HL-60 (cell line): ENCODE measurements around the gene TSEN34.

Source experiments
- DNase-seq, 2 experiments: peaks; one replicate each; pipeline ENCODE4 v3.0.0-alpha.2; 2010 to 2020; ENCODE audit warnings: low read depth in 1 of 2, low spot score in 1 of 2
- H3K27ac ChIP-seq: fragments of 250-450 bp; sonication (Bioruptor Pico); replicated peaks from 2 replicates; pipeline ENCODE4 v1.5.1; 2020; ENCODE audit warnings: mild to moderate bottlenecking, moderate library complexity
- H3K27me3 ChIP-seq: fragments of 250-450 bp; sonication (Bioruptor Pico); 2 replicates; pipeline ENCODE4 v1.5.1; 2021; ENCODE audit warnings: mild to moderate bottlenecking, moderate library complexity; ENCODE audit not compliant: insufficient read depth, poor library complexity, severe bottlenecking
- H3K4me3 ChIP-seq: replicated peaks from 2 replicates; pipeline ENCODE4 v1.5.1; 2011; ENCODE audit warnings: mild to moderate bottlenecking, control low read depth, low read length; ENCODE audit not compliant: insufficient read depth
- GABPA ChIP-seq: IDR thresholded peaks from 2 replicates; pipeline ENCODE4 v1.6.1; 2012; ENCODE audit warnings: low read depth
- POLR2AphosphoS5 ChIP-seq: IDR thresholded peaks from 2 replicates; pipeline ENCODE4 v1.6.1; 2012; ENCODE audit warnings: low read depth
- SPI1 ChIP-seq: IDR thresholded peaks from 2 replicates; pipeline ENCODE4 v1.6.1; 2012; ENCODE audit warnings: low read depth, mild to moderate bottlenecking, borderline replicate concordance
- TF ChIP-seq, protein P1 (sequence below): IDR thresholded peaks from 2 replicates; pipeline ENCODE4 v1.6.1; 2012; ENCODE audit warnings: low read depth; ENCODE audit not compliant: insufficient replicate concordance
- TF ChIP-seq, protein P2 (sequence below): IDR thresholded peaks from one replicate; pipeline ENCODE4 v1.5.1; 2011; ENCODE audit warnings: low read length, control low read depth, inconsistent platforms; ENCODE audit not compliant: insufficient read depth

TSEN34 gene

DNA sequence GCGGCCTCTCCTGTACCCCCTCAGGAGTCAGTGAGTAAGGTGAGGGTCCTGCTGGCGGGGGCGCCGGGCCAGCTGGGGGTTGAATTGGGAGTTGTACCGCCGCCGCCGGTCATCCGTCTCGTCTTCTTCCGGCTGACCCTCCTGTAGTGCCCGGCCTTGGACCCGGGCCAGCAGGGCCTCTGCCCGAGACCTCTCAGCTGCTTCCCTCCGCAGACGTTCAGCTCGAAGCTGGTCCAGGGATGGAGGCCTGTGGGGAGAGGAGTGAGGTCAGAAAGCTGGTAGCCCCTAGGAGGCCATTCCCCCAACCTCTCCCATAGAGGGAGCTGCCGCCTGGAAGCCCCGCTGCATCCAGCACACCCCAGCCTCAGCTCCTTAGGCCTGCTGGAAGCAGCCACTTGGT, 35.4 kb upstream of the TSEN34 start:
- Histone ChIP-seq H3K4me3 (no peak overlapping the region), H3K27me3 (no peaks in the 10 kb centered on the region), H3K27ac (no peak overlapping the region)
- no peak for DNase-seq
- TF ChIP-seq, protein P1, sequence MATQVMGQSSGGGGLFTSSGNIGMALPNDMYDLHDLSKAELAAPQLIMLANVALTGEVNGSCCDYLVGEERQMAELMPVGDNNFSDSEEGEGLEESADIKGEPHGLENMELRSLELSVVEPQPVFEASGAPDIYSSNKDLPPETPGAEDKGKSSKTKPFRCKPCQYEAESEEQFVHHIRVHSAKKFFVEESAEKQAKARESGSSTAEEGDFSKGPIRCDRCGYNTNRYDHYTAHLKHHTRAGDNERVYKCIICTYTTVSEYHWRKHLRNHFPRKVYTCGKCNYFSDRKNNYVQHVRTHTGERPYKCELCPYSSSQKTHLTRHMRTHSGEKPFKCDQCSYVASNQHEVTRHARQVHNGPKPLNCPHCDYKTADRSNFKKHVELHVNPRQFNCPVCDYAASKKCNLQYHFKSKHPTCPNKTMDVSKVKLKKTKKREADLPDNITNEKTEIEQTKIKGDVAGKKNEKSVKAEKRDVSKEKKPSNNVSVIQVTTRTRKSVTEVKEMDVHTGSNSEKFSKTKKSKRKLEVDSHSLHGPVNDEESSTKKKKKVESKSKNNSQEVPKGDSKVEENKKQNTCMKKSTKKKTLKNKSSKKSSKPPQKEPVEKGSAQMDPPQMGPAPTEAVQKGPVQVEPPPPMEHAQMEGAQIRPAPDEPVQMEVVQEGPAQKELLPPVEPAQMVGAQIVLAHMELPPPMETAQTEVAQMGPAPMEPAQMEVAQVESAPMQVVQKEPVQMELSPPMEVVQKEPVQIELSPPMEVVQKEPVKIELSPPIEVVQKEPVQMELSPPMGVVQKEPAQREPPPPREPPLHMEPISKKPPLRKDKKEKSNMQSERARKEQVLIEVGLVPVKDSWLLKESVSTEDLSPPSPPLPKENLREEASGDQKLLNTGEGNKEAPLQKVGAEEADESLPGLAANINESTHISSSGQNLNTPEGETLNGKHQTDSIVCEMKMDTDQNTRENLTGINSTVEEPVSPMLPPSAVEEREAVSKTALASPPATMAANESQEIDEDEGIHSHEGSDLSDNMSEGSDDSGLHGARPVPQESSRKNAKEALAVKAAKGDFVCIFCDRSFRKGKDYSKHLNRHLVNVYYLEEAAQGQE = no peak
- peak; percentile 36; the same call in 1 of the 2 replicates for TF ChIP-seq POLR2AphosphoS5
- no peak for TF ChIP-seq SPI1

DNA sequence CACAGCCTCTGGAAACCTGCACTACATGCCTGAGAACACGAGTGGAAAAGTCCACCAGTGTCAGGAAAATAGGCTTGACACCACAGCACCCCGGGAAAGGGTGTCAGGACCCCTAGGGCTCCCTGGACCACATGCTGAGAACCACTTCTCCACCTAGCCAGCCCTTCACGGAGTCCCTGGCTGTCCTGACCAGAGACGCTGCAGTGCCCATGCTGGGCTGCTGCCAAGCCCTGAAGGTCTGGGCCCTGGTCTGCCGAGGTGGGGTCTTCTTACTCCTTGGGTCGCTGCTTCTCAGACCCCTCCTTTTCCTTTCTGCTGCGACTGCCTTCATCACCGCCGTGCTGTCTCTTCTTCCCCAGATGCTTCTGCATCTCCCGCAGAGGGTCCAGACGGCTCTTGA, 34.6 kb upstream of the TSEN34 start:
- TF ChIP-seq SPI1 = no peak
- TF ChIP-seq POLR2AphosphoS5 = peak; percentile 58; the same call in 1 of the 2 replicates
- Histone ChIP-seq H3K27me3 (no peaks in the 10 kb centered on the region), H3K27ac (no peak overlapping the region), H3K4me3 (no peak overlapping the region)
- no peak for DNase-seq

DNA sequence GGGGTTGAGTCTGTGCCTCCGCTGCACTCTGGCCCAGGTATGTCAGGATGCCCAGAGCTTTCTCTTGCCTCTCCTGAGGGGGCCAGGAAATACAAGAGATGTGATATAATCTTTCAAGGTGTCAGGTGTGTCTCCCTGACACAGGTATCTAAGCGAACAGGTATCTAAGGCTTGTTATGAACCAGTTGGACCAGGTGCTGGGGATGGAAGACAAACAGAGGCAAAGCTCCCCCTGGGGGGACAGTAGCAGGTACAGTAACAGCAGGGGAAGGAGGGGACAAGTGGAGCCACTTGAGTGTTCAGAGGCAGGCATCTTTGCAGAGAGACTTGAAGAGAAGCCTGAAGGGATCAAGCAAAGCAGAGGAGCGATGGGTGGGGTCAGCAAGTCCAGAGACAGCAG, 34.2 kb upstream of the TSEN34 start:
- TF ChIP-seq POLR2AphosphoS5 (no peak), SPI1 (no peak), GABPA (no peak)
- TF ChIP-seq, protein P1 = no peak
- TF ChIP-seq, protein P2, sequence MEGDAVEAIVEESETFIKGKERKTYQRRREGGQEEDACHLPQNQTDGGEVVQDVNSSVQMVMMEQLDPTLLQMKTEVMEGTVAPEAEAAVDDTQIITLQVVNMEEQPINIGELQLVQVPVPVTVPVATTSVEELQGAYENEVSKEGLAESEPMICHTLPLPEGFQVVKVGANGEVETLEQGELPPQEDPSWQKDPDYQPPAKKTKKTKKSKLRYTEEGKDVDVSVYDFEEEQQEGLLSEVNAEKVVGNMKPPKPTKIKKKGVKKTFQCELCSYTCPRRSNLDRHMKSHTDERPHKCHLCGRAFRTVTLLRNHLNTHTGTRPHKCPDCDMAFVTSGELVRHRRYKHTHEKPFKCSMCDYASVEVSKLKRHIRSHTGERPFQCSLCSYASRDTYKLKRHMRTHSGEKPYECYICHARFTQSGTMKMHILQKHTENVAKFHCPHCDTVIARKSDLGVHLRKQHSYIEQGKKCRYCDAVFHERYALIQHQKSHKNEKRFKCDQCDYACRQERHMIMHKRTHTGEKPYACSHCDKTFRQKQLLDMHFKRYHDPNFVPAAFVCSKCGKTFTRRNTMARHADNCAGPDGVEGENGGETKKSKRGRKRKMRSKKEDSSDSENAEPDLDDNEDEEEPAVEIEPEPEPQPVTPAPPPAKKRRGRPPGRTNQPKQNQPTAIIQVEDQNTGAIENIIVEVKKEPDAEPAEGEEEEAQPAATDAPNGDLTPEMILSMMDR = no peak
- DNase-seq = no peak
- H3K27me3 ChIP-seq = no peaks in the 10 kb centered on the region
- no peak overlapping the region for H3K27ac ChIP-seq
- H3K4me3 ChIP-seq = no peak overlapping the region

DNA sequence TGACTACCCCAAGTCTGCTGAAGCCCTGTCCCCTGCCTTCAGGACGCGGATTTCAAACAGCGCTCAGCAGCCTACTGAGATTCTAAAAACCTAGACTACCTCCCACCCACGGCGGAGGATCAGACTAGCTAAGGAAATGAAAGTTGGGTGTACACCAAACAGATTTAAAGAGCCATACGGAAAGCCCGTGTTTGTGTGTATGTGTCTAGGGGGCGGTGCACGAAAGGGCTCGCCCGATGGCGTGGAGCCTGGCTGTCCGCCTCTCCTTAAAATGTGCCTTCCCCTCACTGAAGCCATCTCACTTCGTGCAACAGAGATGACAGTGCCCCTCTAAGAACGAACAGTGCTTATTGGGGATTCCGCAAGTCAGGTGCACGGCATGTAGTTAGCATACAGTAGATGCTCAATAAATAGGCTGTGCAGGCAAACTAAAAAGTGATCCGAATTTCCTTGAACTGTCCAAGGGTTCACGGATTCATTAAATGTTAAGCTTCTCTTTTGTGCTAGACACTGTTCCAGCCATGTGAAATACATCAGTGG, 32.2 kb upstream of the TSEN34 start:
- DNase-seq = no peak
- TF ChIP-seq, protein P1 = no peak
- TF ChIP-seq, protein P2 = no peak
- TF ChIP-seq GABPA (no peak), SPI1 (no peak), POLR2AphosphoS5 (no peak)
- H3K27ac ChIP-seq = peak overlapping the region; percentile 98
- H3K27me3 ChIP-seq = no peaks in the 10 kb centered on the region
- peak overlapping the region; percentile 46 for H3K4me3 ChIP-seq
